ENCODE data around the gene GALNT2.

DNA sequence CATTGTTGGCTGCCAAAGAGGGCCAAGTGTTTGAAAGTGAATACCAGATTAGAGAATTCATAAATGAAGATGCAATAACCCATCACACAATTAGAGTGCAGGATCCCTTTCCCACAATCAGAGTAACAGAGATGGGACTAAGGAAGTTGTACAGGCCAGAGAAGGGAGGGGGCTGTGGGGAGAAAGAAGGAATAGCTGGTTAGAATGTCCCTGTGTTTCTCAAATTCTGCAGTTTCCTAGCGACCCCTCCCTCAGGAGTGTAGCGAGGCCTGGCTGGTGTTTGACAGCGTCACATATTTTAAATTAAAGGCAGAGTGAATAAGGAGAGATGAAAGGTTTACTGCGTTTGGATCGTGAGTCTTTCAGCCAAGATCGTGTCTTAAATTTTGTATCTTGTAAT lies 58.1 kb downstream of the GALNT2 start:
- TF ChIP-seq, protein P1, sequence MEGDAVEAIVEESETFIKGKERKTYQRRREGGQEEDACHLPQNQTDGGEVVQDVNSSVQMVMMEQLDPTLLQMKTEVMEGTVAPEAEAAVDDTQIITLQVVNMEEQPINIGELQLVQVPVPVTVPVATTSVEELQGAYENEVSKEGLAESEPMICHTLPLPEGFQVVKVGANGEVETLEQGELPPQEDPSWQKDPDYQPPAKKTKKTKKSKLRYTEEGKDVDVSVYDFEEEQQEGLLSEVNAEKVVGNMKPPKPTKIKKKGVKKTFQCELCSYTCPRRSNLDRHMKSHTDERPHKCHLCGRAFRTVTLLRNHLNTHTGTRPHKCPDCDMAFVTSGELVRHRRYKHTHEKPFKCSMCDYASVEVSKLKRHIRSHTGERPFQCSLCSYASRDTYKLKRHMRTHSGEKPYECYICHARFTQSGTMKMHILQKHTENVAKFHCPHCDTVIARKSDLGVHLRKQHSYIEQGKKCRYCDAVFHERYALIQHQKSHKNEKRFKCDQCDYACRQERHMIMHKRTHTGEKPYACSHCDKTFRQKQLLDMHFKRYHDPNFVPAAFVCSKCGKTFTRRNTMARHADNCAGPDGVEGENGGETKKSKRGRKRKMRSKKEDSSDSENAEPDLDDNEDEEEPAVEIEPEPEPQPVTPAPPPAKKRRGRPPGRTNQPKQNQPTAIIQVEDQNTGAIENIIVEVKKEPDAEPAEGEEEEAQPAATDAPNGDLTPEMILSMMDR (IDR thresholded peaks at IDR 0.05), result no peak
- no peak for TF ChIP-seq POLR2A (IDR thresholded peaks at IDR 0.05)
- TF ChIP-seq EP300 (IDR thresholded peaks at IDR 0.05), result no peak

Data from ovary (tissue), 3 donors.